Right lobe of liver (tissue), 6 donors: ENCODE results near the gene SACM1L. TPM values are rescaled to one million over a fixed set of nuclear protein-coding genes. Genes with fewer than 3 reads are reported as not detected.
A peak's percentile ranks its signal among the peaks of the same experiment; 100 is the strongest.

Experiments used
- ATAC-seq, 4 donors: fragments of 200-7000 bp; cut with Tn5 transposase; one replicate each; pipeline ENCODE4 v1.9.1; 2020; ENCODE audit warnings: mild to moderate bottlenecking in 4 of 4, moderate library complexity in 4 of 4
- DNase-seq, 3 donors: peaks; one replicate each; pipeline ENCODE4 v3.0.0-alpha.2; 2020
- H3K27ac ChIP-seq, 3 donors: fragments of 200-600 bp; one replicate each; pipeline ENCODE4 v1.8.0; 2022
- H3K27me3 ChIP-seq, 2 donors: fragments of 200-600 bp; one replicate each; pipeline ENCODE4 v1.8.0; 2022
- H3K36me3 ChIP-seq, 4 donors: fragments of 200-600 bp; sonication (generic) in 1 of 4; one replicate each; pipeline versions ENCODE4 v1.5.1 to v1.8.0; 2017 to 2022; ENCODE audit warnings: control low read depth in 1 of 4
- H3K4me1 ChIP-seq, 4 donors: fragments of 200-600 bp; sonication (generic) in 1 of 4; one replicate each; pipeline versions ENCODE4 v1.5.1 to v1.8.0; 2017 to 2022; ENCODE audit warnings: control low read depth in 1 of 4
- H3K4me3 ChIP-seq, 3 donors: fragments of 200-600 bp; one replicate each; pipeline ENCODE4 v1.8.0; 2022
- H3K9me3 ChIP-seq, 4 donors: fragments of 200-600 bp; sonication (generic) in 1 of 4; one replicate each; pipeline versions ENCODE4 v1.5.1 to v1.8.0; 2017 to 2022; ENCODE audit warnings: control low read depth in 1 of 4
- CTCF ChIP-seq, 4 donors: fragments of 200-600 bp in 3 of 4; fragments of 450-650 bp in 1 of 4; IDR thresholded peaks; one replicate each; pipeline versions ENCODE4 v1.5.1 to v1.8.0; 2016 to 2022; ENCODE audit warnings: antibody characterized with exemption in 4 of 4, mild to moderate bottlenecking in 2 of 4
- POLR2A ChIP-seq: fragments of 450-650 bp; IDR thresholded peaks from one replicate; pipeline ENCODE4 v1.6.1; 2017; ENCODE audit warnings: antibody characterized with exemption, mild to moderate bottlenecking
- WGBS: methylation state at CpG from one replicate; pipeline ENCODE4 v1.1.6; 2018; ENCODE audit warnings: low coverage, low lambda C conversion rate; ENCODE audit not compliant: insufficient coverage; ENCODE audit errors: missing lambda C conversion rate; 5-methylcytosine and 5-hydroxymethylcytosine counted together
- intact Hi-C, 2 donors: fragments of 100-400 bp; cut with DNase I; formaldehyde crosslinking; loops; one replicate each; pipeline versions ENCODE4 v1.11.2 to v1.14.1; 2022
- total RNA-seq, 6 experiments: library from RNA; depleted of rRNA in 2 of 6; stranded (reverse); fragments of >200 nt in 2 of 6; fragmentation: NEBNext Ultra II Directional in 3 of 6; extraction: Animal tissue kit (Norgen Biotek cat#: 25700) in 3 of 6; gene quantifications; one replicate each; pipeline versions ENCODE4 v1.1.0 to v1.2.4, GENCODE V29; 2016 to 2023
- donor health status: DM: no; HTN: yes; CAD: no.
- donor health status: DM: no; HTN: no; CAD: no.
- donor health status: DM: no; HTN: no; CAD: no.
- donor health status: DM: no; HTN: yes; CAD: no.
- donor health status: DM: no; HTN: yes; CAD: no.

Gene SACM1L
- total RNA-seq, 6 experiments from 2014 or later = 16.8 to 23.9 (median 21.5) TPM

GRCh38 chr3:45776301-45776595 lies 87.1 kb downstream of the SACM1L start:
- H3K4me1 ChIP-seq = peaks cover 0 to 21% (median 6%) of the 10 kb centered on the region in 4 donors
- TF ChIP-seq CTCF (IDR thresholded peaks at IDR 0.05) (no peak), POLR2A (no peak)
- H3K27ac ChIP-seq = no peak overlapping the region
- DNase-seq (no peak), ATAC-seq (peak; percentile 25 to 73 (median 67))
- H3K36me3 ChIP-seq = no peaks in the 10 kb centered on the region
- intact Hi-C loops = no loop called here
- no peaks in the 10 kb centered on the region for H3K9me3 ChIP-seq
- H3K4me3 ChIP-seq = no peak overlapping the region
- WGBS = no CpG with 5 or more reads among the region's 3 CpGs
- H3K27me3 ChIP-seq = no peaks in the 10 kb centered on the region

GRCh38 chr3:45776611-45777010 lies 87.4 kb downstream of the SACM1L start:
- Histone ChIP-seq H3K9me3 (no peaks in the 10 kb centered on the region), H3K4me3 (no peak overlapping the region), H3K27ac (no peak overlapping the region), H3K27me3 (no peaks in the 10 kb centered on the region), H3K36me3 (no peaks in the 10 kb centered on the region), H3K4me1 (peaks cover 0 to 21% (median 6%) of the 10 kb centered on the region in 4 donors)
- TF ChIP-seq CTCF (IDR thresholded peaks at IDR 0.05) (no peak), POLR2A (no peak)
- WGBS = 60% methylated on average over 8 of the region's 8 CpGs
- intact Hi-C loops = no loop called here
- DNase-seq = peak in 2 of 3 donors; percentile 54 to 57
- no peak for ATAC-seq

GRCh38 chr3:45777111-45777745 lies 88.0 kb downstream of the SACM1L start:
- 83% methylated on average over 1 of the region's 8 CpGs for WGBS
- Histone ChIP-seq H3K4me1 (peaks cover 0 to 21% (median 6%) of the 10 kb centered on the region in 4 donors), H3K9me3 (no peaks in the 10 kb centered on the region), H3K4me3 (no peak overlapping the region), H3K27me3 (no peaks in the 10 kb centered on the region), H3K27ac (no peak overlapping the region), H3K36me3 (no peaks in the 10 kb centered on the region)
- ATAC-seq (no peak), DNase-seq (no peak)
- no peak for TF ChIP-seq POLR2A
- intact Hi-C loops = no loop called here

- DNase-seq = peak in 1 of 3 donors; percentile 40
- 80% methylated on average over 1 of the region's 11 CpGs for whole genome bisulfite sequencing
- TF ChIP-seq CTCF (IDR thresholded peaks at IDR 0.05) (no peak), POLR2A (no peak)
- no peak overlapping the region for H3K27ac ChIP-seq
- no peak for ATAC-seq
- no peaks in the 10 kb centered on the region for H3K36me3 ChIP-seq
- intact Hi-C loops = no loop called here
- H3K4me1 ChIP-seq = peaks cover 0 to 21% (median 6%) of the 10 kb centered on the region in 4 donors
- H3K4me3 ChIP-seq = no peak overlapping the region
- H3K9me3 ChIP-seq = no peaks in the 10 kb centered on the region
- H3K27me3 ChIP-seq = no peaks in the 10 kb centered on the region
Observed at GRCh38 chr3:45777746-45778386, 88.7 kb downstream of the SACM1L start.

- H3K27ac ChIP-seq = no peak overlapping the region
- DNase-seq (peak in 2 of 3 donors; percentile 37 to 73), ATAC-seq (peak; percentile 62 to 80 (median 68))
- no peaks in the 10 kb centered on the region for H3K36me3 ChIP-seq
- WGBS = 56% methylated on average over 2 of the region's 3 CpGs
- no peaks in the 10 kb centered on the region for H3K9me3 ChIP-seq
- no peak overlapping the region for H3K4me3 ChIP-seq
- intact Hi-C loops = no loop called here
- no peaks in the 10 kb centered on the region for H3K27me3 ChIP-seq
- TF ChIP-seq CTCF (IDR thresholded peaks at IDR 0.05) = no peak
- TF ChIP-seq POLR2A = no peak
- H3K4me1 ChIP-seq = peaks cover 0 to 21% (median 6%) of the 10 kb centered on the region in 4 donors
Observed at GRCh38 chr3:45778761-45779201, 89.6 kb downstream of the SACM1L start.
